Cerebellar cortex (tissue), 1 donor: ENCODE data around the gene CDKN1A.
A peak's percentile ranks its signal among the peaks of the same experiment; 100 is the strongest.

Experiments
- DNase-seq: peaks from one replicate; pipeline ENCODE4 v3.0.0-alpha.2; 2015; ENCODE audit warnings: low spot score

Gene CDKN1A

DNA sequence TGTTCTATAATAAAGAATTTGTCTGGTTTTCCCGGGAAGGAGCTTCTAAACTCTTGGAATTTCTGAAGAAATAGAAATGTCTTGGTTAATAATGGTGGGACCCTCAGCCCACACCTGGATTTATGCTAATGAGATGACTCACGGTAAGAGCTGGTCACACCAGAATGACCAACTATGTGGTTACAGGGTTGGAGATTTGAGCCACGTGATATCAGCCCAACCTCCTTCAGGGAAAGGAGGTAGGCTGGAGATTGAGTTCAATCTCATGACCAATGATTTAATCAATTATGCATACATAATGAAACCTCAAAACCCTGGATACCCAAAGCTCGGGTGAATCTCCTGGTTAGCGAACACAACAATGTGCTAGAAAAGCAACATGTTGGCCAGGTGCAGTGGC, 22.1 kb upstream of the CDKN1A start:
- DNase-seq = no peak

DNA sequence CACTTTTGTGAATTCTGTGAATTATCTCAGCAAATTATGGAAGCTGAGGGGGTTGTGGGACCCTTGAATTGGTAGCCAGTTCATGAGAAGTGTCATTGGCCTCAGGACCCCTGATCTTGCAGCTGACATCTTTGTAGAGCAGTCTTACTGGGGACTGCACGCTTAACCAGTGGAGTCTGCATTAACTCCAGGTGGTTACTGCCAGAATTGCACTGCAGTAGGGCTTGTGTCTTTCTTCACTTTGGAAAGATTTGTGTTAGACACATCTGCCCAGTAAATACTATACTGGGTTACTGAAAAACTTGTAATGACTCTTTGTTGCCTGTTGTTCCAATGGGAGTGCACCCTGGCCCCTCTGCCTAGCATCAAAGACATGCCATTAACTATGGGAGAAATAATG, 21.2 kb upstream of the CDKN1A start:
- DNase-seq = no peak

GRCh38 chr6:36657942-36658544, 20.5 kb upstream of the CDKN1A start:
- DNase-seq = no peak

GRCh38 chr6:36659271-36659670, 19.2 kb upstream of the CDKN1A start:
- no peak for DNase-seq

DNA sequence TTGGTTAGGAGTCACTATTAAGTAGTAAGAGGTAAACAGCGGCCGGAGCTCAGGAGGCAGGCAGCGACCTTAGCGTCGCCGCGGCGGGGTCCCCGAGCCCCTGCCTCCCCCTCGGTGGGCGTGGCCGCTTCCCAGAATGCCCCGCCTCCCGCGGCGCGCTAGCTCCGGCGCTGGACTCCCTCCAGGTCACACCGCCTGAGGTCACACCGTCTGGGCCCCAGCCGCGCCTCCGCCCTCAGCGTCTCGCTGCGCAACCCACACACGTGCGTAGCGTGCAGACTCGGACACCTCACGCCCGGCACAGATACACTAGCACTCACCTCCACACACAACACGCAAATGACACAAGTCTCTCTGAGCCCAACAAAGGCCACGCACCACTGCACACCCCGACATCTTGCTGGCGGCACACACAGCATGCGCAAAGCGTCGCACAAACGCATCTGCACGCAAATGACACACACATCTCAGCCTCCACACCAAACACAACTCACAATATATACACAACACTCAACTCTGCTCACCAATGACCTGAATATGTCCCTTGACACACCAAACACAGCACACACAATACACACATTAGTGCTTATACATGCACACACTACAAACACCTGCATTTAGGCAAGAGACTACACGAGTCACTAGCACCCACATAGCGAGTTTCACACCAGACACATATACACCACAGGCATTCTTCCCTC, 17.6 kb upstream of the CDKN1A start:
- no peak for DNase-seq

- DNase-seq = no peak
These were observed 16.1 kb upstream of the CDKN1A start for GRCh38 chr6:36662380-36662779.

DNA sequence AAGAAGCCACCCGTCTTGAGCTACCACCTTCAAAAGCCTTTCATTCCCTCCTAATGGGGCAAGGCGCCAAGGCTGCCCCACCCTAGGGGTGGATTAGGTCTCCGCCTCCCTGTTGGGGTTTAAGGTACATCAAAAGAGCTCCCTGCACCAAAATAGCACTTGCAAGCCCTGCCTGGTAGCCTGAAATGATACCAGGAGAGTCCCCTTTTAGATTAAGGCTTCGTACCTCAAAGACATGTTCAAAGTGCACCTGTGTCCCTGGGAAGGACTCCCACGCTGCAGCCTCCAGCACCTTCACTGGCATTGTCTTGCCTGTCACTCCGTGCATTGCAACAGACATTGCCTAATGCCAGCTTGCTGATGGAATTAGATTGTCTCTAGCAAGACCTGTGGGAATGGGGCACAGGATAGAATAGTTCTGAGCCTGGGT, 15.7 kb upstream of the CDKN1A start:
- no peak for DNase-seq

GRCh38 chr6:36663504-36664446, 14.7 kb upstream of the CDKN1A start:
- no peak for DNase-seq

GRCh38 chr6:36665180-36665579, 13.3 kb upstream of the CDKN1A start:
- no peak for DNase-seq

GRCh38 chr6:36666287-36666686, 12.2 kb upstream of the CDKN1A start:
- no peak for DNase-seq

DNA sequence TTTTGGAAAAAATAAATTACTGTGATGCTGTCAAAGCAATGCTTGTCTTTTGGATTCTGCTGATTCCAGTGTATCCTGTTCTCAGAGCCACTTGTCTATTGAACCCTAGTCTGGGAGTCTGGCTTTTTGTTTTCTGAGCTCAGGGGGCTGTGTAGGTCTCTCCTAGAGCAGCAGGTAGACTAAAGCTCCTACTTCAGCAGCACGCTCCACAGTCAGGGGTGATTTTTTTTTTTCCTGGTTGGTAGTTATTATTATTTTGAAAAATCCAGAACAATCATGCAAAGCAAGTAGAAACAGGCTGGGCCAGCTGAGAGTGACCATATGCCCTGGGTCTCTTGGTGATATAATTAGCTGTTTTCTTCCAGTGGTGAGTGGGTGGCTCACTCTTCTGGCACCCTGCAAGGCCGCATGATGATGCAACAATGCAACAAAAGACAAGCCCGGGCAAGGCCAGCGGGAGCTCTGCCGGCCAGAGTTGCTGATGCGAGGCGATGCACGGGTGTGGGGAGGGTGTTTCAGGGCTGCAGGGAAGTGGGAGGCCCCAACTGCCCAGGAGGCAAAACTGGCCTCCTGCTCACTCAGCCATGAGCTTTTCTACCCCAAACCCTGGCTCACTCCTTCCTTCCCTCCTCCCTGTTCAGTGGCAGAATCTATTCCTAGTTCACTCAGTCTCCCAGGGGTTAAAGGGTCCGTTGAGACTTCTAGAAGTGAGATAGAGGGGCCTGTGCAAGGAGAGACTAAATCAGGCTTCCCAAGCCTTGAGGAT, 11.5 kb upstream of the CDKN1A start:
- peak; percentile 47 for DNase-seq

DNA sequence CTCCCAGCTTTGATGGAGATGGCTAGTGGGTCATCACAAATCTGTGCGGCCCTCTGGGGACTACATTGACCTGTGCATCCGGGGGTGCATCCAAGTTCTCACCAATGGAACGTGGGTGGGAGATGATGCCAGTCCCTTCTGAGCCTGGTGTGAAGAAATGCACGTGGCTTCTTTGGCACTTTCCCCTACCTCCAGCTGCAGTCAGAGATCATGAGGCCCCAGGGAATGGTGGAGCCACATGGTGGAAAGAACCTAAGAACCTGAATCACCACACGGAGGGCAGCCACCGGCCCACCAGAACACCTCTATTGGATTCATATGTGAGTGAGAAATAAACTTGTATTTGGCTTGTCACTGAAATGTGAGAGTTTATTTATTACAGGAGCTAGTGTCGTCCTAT, 9.9 kb upstream of the CDKN1A start:
- DNase-seq = no peak

DNA sequence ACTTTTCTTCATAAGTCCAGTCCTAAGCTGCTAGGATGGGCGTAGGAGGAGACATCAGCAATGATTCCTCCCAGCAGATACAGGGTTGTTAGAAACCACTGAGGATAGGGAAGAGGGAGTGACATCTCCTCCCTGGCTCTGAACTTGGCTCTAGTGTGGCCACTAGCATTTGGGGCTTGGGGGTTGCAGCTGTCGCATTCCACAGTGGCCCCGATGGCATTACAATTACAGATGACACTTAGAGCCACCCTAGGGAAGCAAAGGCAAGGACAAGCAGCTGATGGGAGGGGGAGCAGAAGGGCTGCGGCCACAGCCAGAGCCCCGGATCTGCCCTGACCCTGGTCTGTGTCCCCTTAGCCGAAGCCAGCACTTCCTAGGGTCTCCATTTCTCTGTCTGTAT, 9.5 kb upstream of the CDKN1A start:
- no peak for DNase-seq

- DNase-seq = no peak
These were observed 8.2 kb upstream of the CDKN1A start for GRCh38 chr6:36670271-36670670.

DNA sequence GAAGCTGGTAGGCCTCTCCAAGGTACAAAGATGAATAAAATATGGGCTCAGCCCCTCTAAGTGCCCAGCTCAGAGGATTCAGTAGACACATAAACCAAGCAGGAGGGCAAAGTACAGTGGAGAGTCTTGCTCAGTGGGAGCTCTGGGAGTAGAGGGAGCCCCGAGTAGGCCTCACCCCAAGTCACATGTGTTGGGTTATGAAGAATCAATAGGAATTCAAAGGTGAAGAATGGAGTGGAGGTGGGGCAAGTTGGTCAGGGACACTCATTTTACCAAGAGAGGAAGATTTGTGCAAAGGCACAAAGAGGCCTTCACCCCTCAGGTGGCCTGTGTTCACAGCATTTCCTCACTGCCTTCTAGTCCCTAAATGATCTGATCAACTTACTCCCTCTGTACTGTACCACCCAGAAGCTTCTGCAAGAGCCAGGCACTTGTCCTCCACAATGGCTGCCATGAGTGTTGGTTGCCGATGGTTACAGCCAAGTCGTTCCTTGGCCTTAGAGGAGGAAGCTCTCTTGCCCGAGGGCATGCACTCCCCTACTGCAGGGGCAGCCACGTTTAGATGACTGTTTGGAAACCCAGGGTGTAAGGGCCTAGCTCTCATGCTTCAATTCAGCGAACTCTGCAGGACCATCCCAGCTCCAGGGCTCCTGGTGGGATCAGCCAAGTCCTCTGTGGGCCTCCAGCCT, 6.7 kb upstream of the CDKN1A start:
- DNase-seq = no peak

GRCh38 chr6:36673882-36674281, 4.6 kb upstream of the CDKN1A start:
- DNase-seq = no peak

DNA sequence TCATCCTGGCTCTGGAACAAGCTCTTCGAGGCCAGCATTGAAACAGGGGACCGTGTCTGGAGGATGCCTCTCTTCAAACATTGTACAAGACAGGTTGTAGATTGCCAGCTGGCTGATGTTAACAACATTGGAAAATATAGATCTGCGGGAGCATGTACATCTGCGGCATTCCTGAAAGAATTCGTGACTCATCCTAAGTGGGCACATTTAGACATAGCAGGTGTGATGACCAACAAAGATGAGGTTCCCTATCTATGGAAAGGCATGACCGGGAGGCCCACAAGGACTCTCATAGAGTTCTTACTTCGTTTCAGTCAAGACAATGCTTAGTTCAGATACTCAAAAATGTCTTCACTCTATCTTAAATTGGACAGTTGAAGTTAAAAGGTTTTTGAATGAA, 3.6 kb upstream of the CDKN1A start:
- no peak for DNase-seq

- DNase-seq = no peak
These were observed 2.1 kb upstream of the CDKN1A start for GRCh38 chr6:36676141-36677058.

DNA sequence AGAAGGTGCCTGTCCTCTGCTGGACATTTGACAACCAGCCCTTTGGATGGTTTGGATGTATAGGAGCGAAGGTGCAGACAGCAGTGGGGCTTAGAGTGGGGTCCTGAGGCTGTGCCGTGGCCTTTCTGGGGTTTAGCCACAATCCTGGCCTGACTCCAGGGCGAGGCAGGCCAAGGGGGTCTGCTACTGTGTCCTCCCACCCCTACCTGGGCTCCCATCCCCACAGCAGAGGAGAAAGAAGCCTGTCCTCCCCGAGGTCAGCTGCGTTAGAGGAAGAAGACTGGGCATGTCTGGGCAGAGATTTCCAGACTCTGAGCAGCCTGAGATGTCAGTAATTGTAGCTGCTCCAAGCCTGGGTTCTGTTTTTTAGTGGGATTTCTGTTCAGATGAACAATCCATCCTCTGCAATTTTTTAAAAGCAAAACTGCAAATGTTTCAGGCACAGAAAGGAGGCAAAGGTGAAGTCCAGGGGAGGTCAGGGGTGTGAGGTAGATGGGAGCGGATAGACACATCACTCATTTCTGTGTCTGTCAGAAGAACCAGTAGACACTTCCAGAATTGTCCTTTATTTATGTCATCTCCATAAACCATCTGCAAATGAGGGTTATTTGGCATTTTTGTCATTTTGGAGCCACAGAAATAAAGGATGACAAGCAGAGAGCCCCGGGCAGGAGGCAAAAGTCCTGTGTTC, 1.3 kb upstream of the CDKN1A start:
- DNase-seq = no peak
